ENCODE measurements around the gene RALGPS1. TPM values are rescaled to one million over a fixed set of nuclear protein-coding genes. Genes with fewer than 3 reads are reported as not detected.

Gene RALGPS1
- polyA plus RNA-seq, 3 donors, result 0.60 to 4.6 (median 1.3) TPM

GRCh38 chr9:127231666-127232065, 317.1 kb downstream of the RALGPS1 start:
- Mint-ChIP-seq H3K27me3 (ENCODE audit: low read depth in 3 of 3) (peaks cover 10 to 21% (median 14%) of the 10 kb centered on the region in 3 donors), H3K4me1 (no peaks in the 10 kb centered on the region), H3K27ac (no peak overlapping the region), H3K36me3 (peaks cover 0 to 1% of the 10 kb centered on the region in 2 donors), H3K9me3 (peaks cover 0 to 2% (median 0%) of the 10 kb centered on the region in 7 donors), H3K4me3 (no peak overlapping the region)
- Histone ChIP-seq H2AFZ (ENCODE audit: insufficient read depth, low read depth, low read length, poor library complexity, severe bottlenecking) (no peak overlapping the region), H3K79me2 (ENCODE audit: insufficient read depth, low read length) (no peaks in the 10 kb centered on the region), H3K27me3 (ENCODE audit: control insufficient read depth in 2 of 2, insufficient read depth in 2 of 2, low read length in 2 of 2) (peaks cover 2 to 7% of the 10 kb centered on the region in 2 donors), H3K27ac (ENCODE audit: low read depth in 1 of 2, low read length in 2 of 2) (no peak overlapping the region), H3K9me3 (replicated peaks in 1 of 2; ENCODE audit: control insufficient read depth in 1 of 2, insufficient read depth in 1 of 2, low read length in 2 of 2) (no peaks in the 10 kb centered on the region), H3K4me1 (ENCODE audit: control insufficient read depth in 1 of 2, insufficient read depth in 2 of 2, low read length in 2 of 2) (no peaks in the 10 kb centered on the region), H3K36me3 (replicated peaks in 1 of 2; ENCODE audit: control insufficient read depth in 1 of 2, insufficient read depth in 2 of 2, low read length in 2 of 2) (no peaks in the 10 kb centered on the region), H3K9ac (ENCODE audit: insufficient read depth, low read length, poor library complexity, severe bottlenecking) (no peak overlapping the region), H4K20me1 (ENCODE audit: insufficient read depth, low read length) (no peaks in the 10 kb centered on the region), H3K4me2 (replicated peaks; ENCODE audit: extremely low read depth, low read length, poor library complexity, severe bottlenecking) (no peak overlapping the region), H3K4me3 (replicated peaks in 1 of 3; ENCODE audit: low read depth in 2 of 3, low read length in 3 of 3) (no peak overlapping the region)
- no CpG with 5 or more reads among the region's 3 CpGs for WGBS (ENCODE audit: insufficient coverage)
- TF ChIP-seq, protein P1, sequence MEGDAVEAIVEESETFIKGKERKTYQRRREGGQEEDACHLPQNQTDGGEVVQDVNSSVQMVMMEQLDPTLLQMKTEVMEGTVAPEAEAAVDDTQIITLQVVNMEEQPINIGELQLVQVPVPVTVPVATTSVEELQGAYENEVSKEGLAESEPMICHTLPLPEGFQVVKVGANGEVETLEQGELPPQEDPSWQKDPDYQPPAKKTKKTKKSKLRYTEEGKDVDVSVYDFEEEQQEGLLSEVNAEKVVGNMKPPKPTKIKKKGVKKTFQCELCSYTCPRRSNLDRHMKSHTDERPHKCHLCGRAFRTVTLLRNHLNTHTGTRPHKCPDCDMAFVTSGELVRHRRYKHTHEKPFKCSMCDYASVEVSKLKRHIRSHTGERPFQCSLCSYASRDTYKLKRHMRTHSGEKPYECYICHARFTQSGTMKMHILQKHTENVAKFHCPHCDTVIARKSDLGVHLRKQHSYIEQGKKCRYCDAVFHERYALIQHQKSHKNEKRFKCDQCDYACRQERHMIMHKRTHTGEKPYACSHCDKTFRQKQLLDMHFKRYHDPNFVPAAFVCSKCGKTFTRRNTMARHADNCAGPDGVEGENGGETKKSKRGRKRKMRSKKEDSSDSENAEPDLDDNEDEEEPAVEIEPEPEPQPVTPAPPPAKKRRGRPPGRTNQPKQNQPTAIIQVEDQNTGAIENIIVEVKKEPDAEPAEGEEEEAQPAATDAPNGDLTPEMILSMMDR (IDR thresholded peaks at IDR 0.05), result no peak
- DNase-seq, result no peak
- intact Hi-C loops (cut with micrococcal nuclease), result no loop called here

- no peaks in the 10 kb centered on the region for H3K9me3 ChIP-seq (replicated peaks in 1 of 2; ENCODE audit: control insufficient read depth in 1 of 2, insufficient read depth in 1 of 2, low read length in 2 of 2)
- intact Hi-C loops (cut with micrococcal nuclease), result no loop called here
Measured at GRCh38 chr9:127232833-127233549, 318.4 kb downstream of the RALGPS1 start.

More at GRCh38 chr9:127232833-127233549, 318.4 kb downstream of the RALGPS1 start:
- TF ChIP-seq, protein P1 (IDR thresholded peaks at IDR 0.05), result no peak
- H2AFZ ChIP-seq (ENCODE audit: insufficient read depth, low read depth, low read length, poor library complexity, severe bottlenecking), result no peak overlapping the region
- H4K20me1 ChIP-seq (ENCODE audit: insufficient read depth, low read length), result no peaks in the 10 kb centered on the region
- H3K4me2 ChIP-seq (replicated peaks; ENCODE audit: extremely low read depth, low read length, poor library complexity, severe bottlenecking), result no peak overlapping the region
- Mint-ChIP-seq H3K27ac (no peak overlapping the region), H3K36me3 (no peaks in the 10 kb centered on the region), H3K9me3 (peaks cover 0 to 2% (median 0%) of the 10 kb centered on the region in 7 donors), H3K27me3 (ENCODE audit: low read depth in 3 of 3) (peaks cover 0 to 11% (median 8%) of the 10 kb centered on the region in 3 donors), H3K4me3 (no peak overlapping the region), H3K4me1 (no peaks in the 10 kb centered on the region)
- WGBS (ENCODE audit: insufficient coverage), result 89% methylated on average over 3 of the region's 4 CpGs
- no peak overlapping the region for H3K27ac ChIP-seq (ENCODE audit: low read depth in 1 of 2, low read length in 2 of 2)
- H3K9ac ChIP-seq (ENCODE audit: insufficient read depth, low read length, poor library complexity, severe bottlenecking), result no peak overlapping the region
- H3K36me3 ChIP-seq (replicated peaks in 1 of 2; ENCODE audit: control insufficient read depth in 1 of 2, insufficient read depth in 2 of 2, low read length in 2 of 2), result no peaks in the 10 kb centered on the region
- H3K4me1 ChIP-seq (ENCODE audit: control insufficient read depth in 1 of 2, insufficient read depth in 2 of 2, low read length in 2 of 2), result no peaks in the 10 kb centered on the region
- DNase-seq, result no peak
- H3K79me2 ChIP-seq (ENCODE audit: insufficient read depth, low read length), result no peaks in the 10 kb centered on the region
- H3K27me3 ChIP-seq (ENCODE audit: control insufficient read depth in 2 of 2, insufficient read depth in 2 of 2, low read length in 2 of 2), result peaks cover 0 to 3% of the 10 kb centered on the region in 2 donors
- H3K4me3 ChIP-seq (replicated peaks in 1 of 3; ENCODE audit: low read depth in 2 of 3, low read length in 3 of 3), result no peak overlapping the region

Measured in CD14-positive monocyte (primary cell).